Trophoblast cell (in vitro differentiated cells and primary cell): Measurements from ENCODE around the gene IGSF9B.

Experiments used
- DNase-seq, 2 donors: peaks; one replicate each; pipeline ENCODE4 v3.0.0-alpha.2; 2016
- H2AFZ ChIP-seq: 2 replicates; pipeline ENCODE4 v1.6.1; 2013; ENCODE audit warnings: low read length, moderate library complexity, mild to moderate bottlenecking; ENCODE audit not compliant: insufficient read depth, poor library complexity
- H2AK5ac ChIP-seq: 2 replicates; pipeline ENCODE4 v1.6.1; 2013; ENCODE audit warnings: mild to moderate bottlenecking, low read length
- H2BK120ac ChIP-seq: 2 replicates; pipeline ENCODE4 v1.6.1; 2013; ENCODE audit warnings: low read length, mild to moderate bottlenecking, moderate library complexity; ENCODE audit not compliant: insufficient read depth, poor library complexity
- H2BK12ac ChIP-seq: 2 replicates; pipeline ENCODE4 v1.6.1; 2013; ENCODE audit warnings: mild to moderate bottlenecking, low read length, moderate library complexity
- H2BK5ac ChIP-seq: 2 replicates; pipeline ENCODE4 v1.6.1; 2013; ENCODE audit warnings: low read length, low read depth, moderate library complexity, mild to moderate bottlenecking; ENCODE audit not compliant: poor library complexity
- H3K14ac ChIP-seq: 2 replicates; pipeline ENCODE4 v1.6.1; 2013; ENCODE audit warnings: mild to moderate bottlenecking, low read length
- H3K18ac ChIP-seq: 2 replicates; pipeline ENCODE4 v1.6.1; 2013; ENCODE audit warnings: mild to moderate bottlenecking, low read length
- H3K23ac ChIP-seq: 2 replicates; pipeline ENCODE4 v1.6.1; 2013; ENCODE audit warnings: low read length
- H3K27ac ChIP-seq: 2 replicates; pipeline ENCODE4 v1.5.1; 2013; ENCODE audit warnings: low read depth, mild to moderate bottlenecking, inconsistent platforms, low read length, moderate library complexity
- H3K27me3 ChIP-seq: 2 replicates; pipeline ENCODE4 v1.6.1; 2013; ENCODE audit warnings: inconsistent platforms, mild to moderate bottlenecking, low read length, moderate library complexity; ENCODE audit not compliant: insufficient read depth
- H3K36me3 ChIP-seq, 2 experiments: 1 replicate in 1 of 2; 2 replicates in 1 of 2; pipeline ENCODE4 v1.6.1; 2013; ENCODE audit warnings: low read length in 2 of 2, mild to moderate bottlenecking in 2 of 2, moderate library complexity in 1 of 2; ENCODE audit not compliant: insufficient read depth in 2 of 2, control insufficient read depth in 1 of 2
- H3K4ac ChIP-seq: 2 replicates; pipeline ENCODE4 v1.6.1; 2013; ENCODE audit warnings: low read depth, mild to moderate bottlenecking, low read length, moderate library complexity
- H3K4me1 ChIP-seq, 2 experiments: 1 replicate in 1 of 2; 2 replicates in 1 of 2; pipeline ENCODE4 v1.6.1; 2013; ENCODE audit warnings: low read length in 2 of 2, mild to moderate bottlenecking in 2 of 2, moderate library complexity in 1 of 2; ENCODE audit not compliant: insufficient read depth in 2 of 2, control insufficient read depth in 1 of 2
- H3K4me2 ChIP-seq: 2 replicates; pipeline ENCODE4 v1.6.1; 2013; ENCODE audit warnings: inconsistent platforms, mild to moderate bottlenecking, low read length, moderate library complexity
- H3K4me3 ChIP-seq: 2 replicates; pipeline ENCODE4 v1.5.1; 2013; ENCODE audit warnings: mild to moderate bottlenecking, low read depth, low read length, inconsistent platforms
- H3K79me1 ChIP-seq: one replicate; pipeline ENCODE4 v1.6.1; 2013; ENCODE audit warnings: low read length
- H3K79me2 ChIP-seq: 2 replicates; pipeline ENCODE4 v1.6.1; 2013; ENCODE audit warnings: low read length, mild to moderate bottlenecking; ENCODE audit not compliant: control insufficient read depth, insufficient read depth, poor library complexity
- H3K9ac ChIP-seq: 2 replicates; pipeline ENCODE4 v1.6.1; 2013; ENCODE audit warnings: mild to moderate bottlenecking, low read length
- H3K9me3 ChIP-seq: 2 replicates; pipeline ENCODE4 v1.6.1; 2013; ENCODE audit warnings: low read depth, mild to moderate bottlenecking, control low read depth, inconsistent platforms, low read length; ENCODE audit not compliant: insufficient read depth
- H4K12ac ChIP-seq: 2 replicates; pipeline ENCODE4 v1.6.1; 2013; ENCODE audit warnings: low read depth, mild to moderate bottlenecking, low read length, moderate library complexity
- H4K8ac ChIP-seq: 2 replicates; pipeline ENCODE4 v1.6.1; 2013; ENCODE audit warnings: low read depth, mild to moderate bottlenecking, low read length, moderate library complexity
- H4K91ac ChIP-seq: one replicate; pipeline ENCODE4 v1.6.1; 2013; ENCODE audit warnings: low read depth, mild to moderate bottlenecking, low read length, moderate library complexity
- WGBS: extraction: QIAGEN DNeasy Blood & Tissue Kit; methylation state at CpG from one replicate; pipeline ENCODE4 v1.1.7; 2013; ENCODE audit warnings: missing lambda C conversion rate; ENCODE audit not compliant: insufficient read length, insufficient coverage; ENCODE audit errors: extremely low coverage; 5-methylcytosine and 5-hydroxymethylcytosine counted together

The IGSF9B gene

GRCh38 chr11:133907216-133907615, 49.6 kb downstream of the IGSF9B start:
- H3K18ac ChIP-seq, result no peak overlapping the region
- no peak overlapping the region for H3K4ac ChIP-seq
- no peak overlapping the region for H4K91ac ChIP-seq
- no peak overlapping the region for H3K9ac ChIP-seq
- no peak overlapping the region for H2BK5ac ChIP-seq
- H3K4me2 ChIP-seq, result no peak overlapping the region
- no peak overlapping the region for H2BK120ac ChIP-seq
- H4K12ac ChIP-seq, result no peak overlapping the region
- H3K4me1 ChIP-seq, result no peaks in the 10 kb centered on the region
- no peak overlapping the region for H4K8ac ChIP-seq
- H2AFZ ChIP-seq, result no peak overlapping the region
- H3K79me1 ChIP-seq, result no peaks in the 10 kb centered on the region
- no peaks in the 10 kb centered on the region for H3K27me3 ChIP-seq
- DNase-seq, result no peak
- H2AK5ac ChIP-seq, result no peak overlapping the region
- no peaks in the 10 kb centered on the region for H3K79me2 ChIP-seq
- H2BK12ac ChIP-seq, result no peak overlapping the region
- WGBS, result no CpG with 5 or more reads among the region's 9 CpGs
- no peak overlapping the region for H3K23ac ChIP-seq
- H3K4me3 ChIP-seq, result no peak overlapping the region
- no peak overlapping the region for H3K27ac ChIP-seq
- peaks cover 4% of the 10 kb centered on the region for H3K9me3 ChIP-seq
- H3K14ac ChIP-seq, result no peak overlapping the region
- H3K36me3 ChIP-seq, result no peaks in the 10 kb centered on the region

GRCh38 chr11:133906746-133907145, 50.0 kb downstream of the IGSF9B start:
- no peak overlapping the region for H4K91ac ChIP-seq
- H3K79me1 ChIP-seq, result no peaks in the 10 kb centered on the region
- H3K36me3 ChIP-seq, result no peaks in the 10 kb centered on the region
- H3K27ac ChIP-seq, result no peak overlapping the region
- H3K4me1 ChIP-seq, result no peaks in the 10 kb centered on the region
- H4K12ac ChIP-seq, result no peak overlapping the region
- H3K4ac ChIP-seq, result no peak overlapping the region
- no peak overlapping the region for H2AK5ac ChIP-seq
- H4K8ac ChIP-seq, result no peak overlapping the region
- H3K18ac ChIP-seq, result no peak overlapping the region
- H3K4me3 ChIP-seq, result no peak overlapping the region
- H3K4me2 ChIP-seq, result no peak overlapping the region
- peaks cover 8% of the 10 kb centered on the region for H3K9me3 ChIP-seq
- no peaks in the 10 kb centered on the region for H3K79me2 ChIP-seq
- no peak overlapping the region for H2BK5ac ChIP-seq
- WGBS, result no CpG with 5 or more reads among the region's 13 CpGs
- no peak overlapping the region for H3K14ac ChIP-seq
- no peak overlapping the region for H2BK12ac ChIP-seq
- no peak overlapping the region for H3K9ac ChIP-seq
- H2BK120ac ChIP-seq, result no peak overlapping the region
- H2AFZ ChIP-seq, result no peak overlapping the region
- H3K27me3 ChIP-seq, result no peaks in the 10 kb centered on the region
- no peak overlapping the region for H3K23ac ChIP-seq
- no peak for DNase-seq

- Histone ChIP-seq H3K79me2 (no peaks in the 10 kb centered on the region), H4K12ac (no peak overlapping the region), H2BK12ac (no peak overlapping the region), H3K4me1 (no peaks in the 10 kb centered on the region), H3K23ac (no peak overlapping the region), H4K91ac (no peak overlapping the region), H3K9me3 (peaks cover 10% of the 10 kb centered on the region), H2BK120ac (no peak overlapping the region), H3K14ac (no peak overlapping the region), H3K9ac (no peak overlapping the region), H2BK5ac (no peak overlapping the region), H3K4ac (no peak overlapping the region), H3K4me3 (no peak overlapping the region), H3K18ac (no peak overlapping the region), H3K36me3 (no peaks in the 10 kb centered on the region), H3K79me1 (no peaks in the 10 kb centered on the region), H3K4me2 (no peak overlapping the region), H3K27ac (no peak overlapping the region), H2AFZ (no peak overlapping the region), H3K27me3 (no peaks in the 10 kb centered on the region), H4K8ac (no peak overlapping the region), H2AK5ac (no peak overlapping the region)
- no peak for DNase-seq
- WGBS, result no CpG with 5 or more reads among the region's 15 CpGs
Observed at GRCh38 chr11:133906241-133906640, 50.5 kb downstream of the IGSF9B start.

DNA sequence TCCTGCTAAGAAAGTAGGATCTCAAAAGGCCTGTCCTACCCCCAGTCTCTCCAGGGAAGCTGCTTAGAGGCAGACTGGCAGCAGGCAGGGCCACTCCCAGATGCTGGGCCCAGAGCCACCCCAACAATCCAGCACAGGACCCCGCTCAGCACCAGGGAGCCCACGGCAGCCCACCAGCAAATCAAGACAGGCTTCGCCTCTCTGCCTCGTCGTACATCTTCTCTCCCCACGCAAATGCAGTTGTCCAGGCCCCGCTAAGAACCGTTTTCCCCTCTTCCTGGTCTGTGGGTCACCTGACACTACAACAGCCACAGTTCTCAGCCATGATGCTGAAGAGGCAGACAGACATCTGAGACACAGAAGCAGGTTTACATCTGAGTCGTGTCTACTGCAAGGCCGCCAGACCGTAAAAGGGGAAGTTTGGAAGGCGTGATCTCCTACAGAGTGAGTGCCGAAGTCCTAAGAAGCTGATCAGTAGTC, 51.1 kb downstream of the IGSF9B start:
- no peak overlapping the region for H4K8ac ChIP-seq
- no peak overlapping the region for H4K12ac ChIP-seq
- WGBS, result no CpG with 5 or more reads among the region's 13 CpGs
- H3K4ac ChIP-seq, result no peak overlapping the region
- H3K18ac ChIP-seq, result no peak overlapping the region
- no peaks in the 10 kb centered on the region for H3K36me3 ChIP-seq
- H3K79me2 ChIP-seq, result no peaks in the 10 kb centered on the region
- no peak overlapping the region for H3K23ac ChIP-seq
- no peak overlapping the region for H2BK12ac ChIP-seq
- H2AK5ac ChIP-seq, result no peak overlapping the region
- no peak overlapping the region for H2BK5ac ChIP-seq
- no peak overlapping the region for H3K9ac ChIP-seq
- no peak overlapping the region for H3K4me2 ChIP-seq
- H4K91ac ChIP-seq, result no peak overlapping the region
- DNase-seq, result no peak
- H3K27me3 ChIP-seq, result no peaks in the 10 kb centered on the region
- H2BK120ac ChIP-seq, result no peak overlapping the region
- no peak overlapping the region for H3K14ac ChIP-seq
- no peak overlapping the region for H2AFZ ChIP-seq
- H3K4me3 ChIP-seq, result no peak overlapping the region
- no peak overlapping the region for H3K27ac ChIP-seq
- H3K4me1 ChIP-seq, result no peaks in the 10 kb centered on the region
- no peaks in the 10 kb centered on the region for H3K79me1 ChIP-seq
- peaks cover 10% of the 10 kb centered on the region for H3K9me3 ChIP-seq
